Hepatocyte (in vitro differentiated cells): ENCODE measurements around the gene PCBP4.

Source experiments
- EZH2 ChIP-seq: fragments of 200-600 bp; sonication (generic); IDR thresholded peaks from 2 replicates; pipeline ENCODE4 v1.6.1; 2016; ENCODE audit warnings: antibody characterized with exemption, mild to moderate bottlenecking, borderline replicate concordance
- TF ChIP-seq, protein P1 (sequence below): fragments of 200-600 bp; sonication (generic); IDR thresholded peaks from 2 replicates; pipeline ENCODE4 v1.5.1; 2016; ENCODE audit warnings: antibody characterized with exemption, mild to moderate bottlenecking; ENCODE audit not compliant: poor library complexity

- TF ChIP-seq, protein P1, sequence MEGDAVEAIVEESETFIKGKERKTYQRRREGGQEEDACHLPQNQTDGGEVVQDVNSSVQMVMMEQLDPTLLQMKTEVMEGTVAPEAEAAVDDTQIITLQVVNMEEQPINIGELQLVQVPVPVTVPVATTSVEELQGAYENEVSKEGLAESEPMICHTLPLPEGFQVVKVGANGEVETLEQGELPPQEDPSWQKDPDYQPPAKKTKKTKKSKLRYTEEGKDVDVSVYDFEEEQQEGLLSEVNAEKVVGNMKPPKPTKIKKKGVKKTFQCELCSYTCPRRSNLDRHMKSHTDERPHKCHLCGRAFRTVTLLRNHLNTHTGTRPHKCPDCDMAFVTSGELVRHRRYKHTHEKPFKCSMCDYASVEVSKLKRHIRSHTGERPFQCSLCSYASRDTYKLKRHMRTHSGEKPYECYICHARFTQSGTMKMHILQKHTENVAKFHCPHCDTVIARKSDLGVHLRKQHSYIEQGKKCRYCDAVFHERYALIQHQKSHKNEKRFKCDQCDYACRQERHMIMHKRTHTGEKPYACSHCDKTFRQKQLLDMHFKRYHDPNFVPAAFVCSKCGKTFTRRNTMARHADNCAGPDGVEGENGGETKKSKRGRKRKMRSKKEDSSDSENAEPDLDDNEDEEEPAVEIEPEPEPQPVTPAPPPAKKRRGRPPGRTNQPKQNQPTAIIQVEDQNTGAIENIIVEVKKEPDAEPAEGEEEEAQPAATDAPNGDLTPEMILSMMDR: no peak
- TF ChIP-seq EZH2: no peak
Observed at GRCh38 chr3:51974963-51975851, 8.0 kb upstream of the PCBP4 start, which contains the start of gene ABHD14A.
